Activated CD8-positive, alpha-beta memory T cell treated with anti-CD3 and anti-CD28 coated beads for 4 hours (primary cell): ENCODE measurements around the gene ANKRD13D.
A peak's percentile ranks its signal among the peaks of the same experiment; 100 is the strongest.

Experiments used
- DNase-seq, 2 donors: peaks; one replicate each; pipeline ENCODE4 v3.0.0-alpha.2; 2020; ENCODE audit warnings: low read depth in 2 of 2

ANKRD13D gene

GRCh38 chr11:67261946-67262681 lies 27.0 kb upstream of the ANKRD13D start:
- no peak for DNase-seq

GRCh38 chr11:67262731-67263675 lies 26.1 kb upstream of the ANKRD13D start:
- peak in 1 of 2 donors; percentile 36 for DNase-seq

- DNase-seq, result no peak
Observed at GRCh38 chr11:67264260-67264659, 24.8 kb upstream of the ANKRD13D start.

GRCh38 chr11:67264877-67265632 lies 24.0 kb upstream of the ANKRD13D start:
- DNase-seq, result no peak

- DNase-seq, result peak; percentile 43 to 55
Observed at GRCh38 chr11:67265633-67266448, 23.3 kb upstream of the ANKRD13D start.

GRCh38 chr11:67266449-67267187 lies 22.5 kb upstream of the ANKRD13D start, which contains the start of gene GRK2:
TSS of gene GRK2 (plus strand) at chr11:67266473. CDS start at chr11:67266700, 227 bp downstream.
- DNase-seq, result no peak

GRCh38 chr11:67267188-67268080 lies 21.7 kb upstream of the ANKRD13D start:
- DNase-seq, result no peak

- peak in 1 of 2 donors; percentile 35 for DNase-seq
Observed at GRCh38 chr11:67268081-67268961, 20.8 kb upstream of the ANKRD13D start.

- DNase-seq, result no peak
Observed at GRCh38 chr11:67268962-67269268, 20.2 kb upstream of the ANKRD13D start.

- no peak for DNase-seq
Observed at GRCh38 chr11:67269401-67270255, 19.5 kb upstream of the ANKRD13D start.

- no peak for DNase-seq
Observed at GRCh38 chr11:67270256-67271204, 18.6 kb upstream of the ANKRD13D start.

- no peak for DNase-seq
Observed at GRCh38 chr11:67271205-67271540, 17.9 kb upstream of the ANKRD13D start.

- DNase-seq, result no peak
Observed at GRCh38 chr11:67271541-67272284, 17.4 kb upstream of the ANKRD13D start.

GRCh38 chr11:67272327-67273259 lies 16.5 kb upstream of the ANKRD13D start:
- DNase-seq, result no peak
